Measurements from ENCODE around the gene CEP41. TPM values are rescaled to one million over a fixed set of nuclear protein-coding genes. Genes with fewer than 3 reads are reported as not detected.

Gene CEP41
- total RNA-seq, 1 experiment from 2014 or later: not detected

DNA sequence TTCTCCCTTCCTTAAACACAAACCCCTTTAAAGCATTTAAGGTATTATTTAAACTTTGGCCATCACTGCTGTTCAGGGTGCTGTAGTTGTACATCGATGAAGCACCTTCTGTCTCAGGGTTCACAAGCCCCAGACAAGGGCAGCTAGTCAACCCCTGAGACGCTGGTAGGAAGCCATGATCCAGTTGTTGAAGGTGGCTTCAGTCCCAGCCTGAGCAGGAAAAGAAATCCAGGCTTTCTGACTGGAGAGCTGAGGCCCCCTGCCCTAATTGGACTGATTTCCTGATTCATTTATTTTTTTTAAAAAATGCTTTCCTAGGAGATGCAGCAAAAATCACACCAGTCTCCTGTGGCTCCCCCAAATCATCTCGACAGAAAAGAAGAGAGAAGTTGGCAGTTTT lies 44.7 kb downstream of the CEP41 start:
- no peak for DNase-seq (ENCODE audit: low spot score)
- in situ Hi-C loops (cut with HindIII; ENCODE audit: low sequenced_read_pairs): no loop called here

DNA sequence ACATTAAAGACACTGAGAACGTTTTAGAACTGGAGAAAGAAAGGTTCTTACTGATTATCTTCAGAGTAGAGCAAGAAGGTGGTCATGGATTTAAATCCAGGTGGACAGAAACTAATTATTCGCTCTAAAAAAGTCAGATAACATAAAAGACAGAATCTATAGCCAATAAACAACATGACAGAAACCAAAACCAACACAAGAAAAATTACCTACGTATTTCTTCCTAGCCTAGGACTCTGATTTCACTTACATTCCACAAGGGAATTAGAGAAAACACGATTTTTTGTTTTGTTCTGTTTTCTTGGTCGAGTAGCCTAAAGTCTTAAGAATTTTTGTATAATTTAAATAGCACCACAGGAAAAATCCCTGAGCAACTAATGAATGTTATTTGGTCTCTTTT lies 45.4 kb downstream of the CEP41 start:
- in situ Hi-C loops (cut with HindIII; ENCODE audit: low sequenced_read_pairs): no loop called here
- DNase-seq (ENCODE audit: low spot score): no peak

DNA sequence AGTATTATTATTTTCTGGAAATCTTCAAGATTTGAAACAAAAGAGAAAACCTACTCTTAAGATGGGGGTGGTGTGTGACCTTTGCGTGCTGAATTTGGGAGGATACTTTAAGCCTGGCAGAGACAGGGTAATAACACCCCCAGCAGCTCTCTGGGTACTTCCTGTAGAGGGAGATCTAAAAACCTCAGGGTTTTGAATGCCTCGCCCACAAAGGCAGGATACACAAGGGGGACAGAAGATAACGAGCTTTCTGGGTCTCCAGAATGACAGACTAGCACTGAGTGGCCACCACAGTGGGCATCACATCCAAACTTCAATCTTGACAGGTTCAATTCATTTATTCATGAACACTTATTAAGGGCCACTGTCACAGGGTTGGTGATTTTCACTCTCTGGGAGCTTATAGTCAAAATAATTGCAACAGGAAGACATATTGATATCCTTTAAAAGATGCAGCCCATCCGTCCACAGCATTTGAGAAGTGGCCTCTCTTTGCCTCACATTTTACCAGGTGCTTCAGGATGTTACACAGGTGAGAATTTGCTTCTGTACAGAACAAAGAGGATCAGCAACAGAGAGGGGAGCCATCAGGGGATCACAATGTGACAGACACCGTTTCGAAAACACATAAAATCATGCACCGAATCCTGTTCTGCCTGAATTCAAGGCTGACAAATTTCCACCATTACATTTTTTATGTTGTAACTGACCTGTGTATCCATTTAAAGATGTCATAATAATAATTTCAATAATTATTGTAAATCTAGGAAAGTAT lies 46.2 kb downstream of the CEP41 start:
- DNase-seq (ENCODE audit: low spot score): no peak
- in situ Hi-C loops (cut with HindIII; ENCODE audit: low sequenced_read_pairs): no loop called here

DNA sequence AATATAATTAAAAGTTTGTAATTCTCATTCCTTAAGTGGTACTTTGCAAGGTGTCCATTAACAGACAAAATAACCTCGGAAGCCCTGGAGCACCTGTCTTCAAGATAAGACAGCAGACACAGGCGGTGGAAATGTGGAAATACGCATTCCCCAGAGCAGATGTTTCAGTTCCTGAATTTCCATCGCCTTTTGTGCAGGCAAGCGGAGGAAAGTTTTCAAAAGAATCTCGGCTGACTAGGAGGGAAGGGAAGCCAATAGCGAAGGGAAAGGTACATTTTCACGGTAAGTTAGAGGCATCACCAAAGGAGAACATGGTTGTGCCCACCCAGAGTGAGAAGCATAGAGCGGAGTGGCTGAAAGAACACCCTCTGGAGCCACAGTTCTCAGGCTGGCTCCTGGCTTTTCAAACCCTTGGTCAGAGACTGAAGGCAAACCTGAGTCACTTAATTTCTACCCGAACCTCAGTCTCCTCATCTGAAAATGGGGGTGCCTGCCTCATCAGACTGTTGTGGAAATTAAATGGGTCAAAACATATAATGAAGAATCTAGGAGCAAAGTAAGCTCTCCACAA lies 46.9 kb downstream of the CEP41 start:
- no peak for DNase-seq (ENCODE audit: low spot score)
- in situ Hi-C loops (cut with HindIII; ENCODE audit: low sequenced_read_pairs): no loop called here

DNA sequence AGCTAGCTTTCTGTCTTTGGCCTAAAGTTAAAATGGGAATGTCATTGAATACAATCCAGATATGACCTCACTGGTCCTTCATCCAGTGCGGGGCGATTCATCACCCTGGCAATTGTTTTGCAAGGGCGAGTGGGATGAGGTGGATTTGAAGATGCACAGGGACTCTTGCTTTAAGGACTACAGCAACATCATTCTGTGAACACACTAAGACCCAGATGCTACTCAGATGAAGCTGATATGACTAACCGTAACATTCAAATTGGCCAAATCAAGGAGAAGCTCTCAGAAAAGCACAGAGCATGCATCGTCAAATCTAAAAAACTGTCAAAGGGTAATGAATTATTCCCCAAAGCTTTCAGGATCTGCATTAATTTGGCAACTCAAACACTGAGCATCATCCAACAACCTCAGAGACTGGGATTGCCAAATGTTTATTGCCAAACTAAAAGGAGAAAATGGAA lies 47.7 kb downstream of the CEP41 start:
- in situ Hi-C loops (cut with HindIII; ENCODE audit: low sequenced_read_pairs): no loop called here
- DNase-seq (ENCODE audit: low spot score): no peak

DNA sequence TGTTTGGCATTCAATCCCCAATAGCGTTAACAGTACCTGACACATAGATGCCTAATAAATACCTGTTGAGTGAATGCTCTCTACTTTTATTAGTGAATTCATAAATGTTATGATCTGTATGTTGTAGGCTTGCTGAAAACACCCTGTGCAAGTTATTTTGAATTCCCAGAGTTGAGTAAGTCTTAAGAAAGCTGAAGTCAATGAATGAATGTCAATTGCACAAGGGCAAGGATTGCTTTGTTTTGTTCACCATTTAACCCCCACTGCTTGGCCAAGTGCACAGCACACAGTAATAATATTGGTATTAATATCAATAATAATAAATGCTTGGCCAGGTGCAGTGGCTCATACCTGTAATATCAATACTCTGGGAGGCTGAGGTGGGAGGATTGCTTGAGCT lies 50.3 kb downstream of the CEP41 start:
- DNase-seq (ENCODE audit: low spot score): no peak
- in situ Hi-C loops (cut with HindIII; ENCODE audit: low sequenced_read_pairs): no loop called here

DNA sequence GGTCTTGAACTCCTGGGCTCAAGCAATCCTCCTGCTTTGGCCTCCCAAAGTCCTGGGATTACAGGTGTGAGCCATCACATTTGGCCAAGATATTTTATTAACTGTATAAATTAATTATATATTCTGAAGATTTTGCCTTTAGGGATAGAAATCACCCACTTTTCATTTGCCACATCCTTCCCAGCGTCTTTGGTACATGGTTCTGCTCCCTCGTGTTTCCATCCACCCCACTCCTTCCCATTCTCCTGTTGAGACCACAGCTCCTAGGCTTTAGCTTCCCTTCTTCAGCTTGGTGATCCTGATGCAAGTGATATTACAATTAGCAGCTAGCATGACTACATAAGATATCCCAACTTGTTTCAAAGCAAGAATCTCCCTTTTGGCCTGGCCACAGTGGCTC lies 52.1 kb downstream of the CEP41 start:
- in situ Hi-C loops (cut with HindIII; ENCODE audit: low sequenced_read_pairs): no loop called here
- no peak for DNase-seq (ENCODE audit: low spot score)

DNA sequence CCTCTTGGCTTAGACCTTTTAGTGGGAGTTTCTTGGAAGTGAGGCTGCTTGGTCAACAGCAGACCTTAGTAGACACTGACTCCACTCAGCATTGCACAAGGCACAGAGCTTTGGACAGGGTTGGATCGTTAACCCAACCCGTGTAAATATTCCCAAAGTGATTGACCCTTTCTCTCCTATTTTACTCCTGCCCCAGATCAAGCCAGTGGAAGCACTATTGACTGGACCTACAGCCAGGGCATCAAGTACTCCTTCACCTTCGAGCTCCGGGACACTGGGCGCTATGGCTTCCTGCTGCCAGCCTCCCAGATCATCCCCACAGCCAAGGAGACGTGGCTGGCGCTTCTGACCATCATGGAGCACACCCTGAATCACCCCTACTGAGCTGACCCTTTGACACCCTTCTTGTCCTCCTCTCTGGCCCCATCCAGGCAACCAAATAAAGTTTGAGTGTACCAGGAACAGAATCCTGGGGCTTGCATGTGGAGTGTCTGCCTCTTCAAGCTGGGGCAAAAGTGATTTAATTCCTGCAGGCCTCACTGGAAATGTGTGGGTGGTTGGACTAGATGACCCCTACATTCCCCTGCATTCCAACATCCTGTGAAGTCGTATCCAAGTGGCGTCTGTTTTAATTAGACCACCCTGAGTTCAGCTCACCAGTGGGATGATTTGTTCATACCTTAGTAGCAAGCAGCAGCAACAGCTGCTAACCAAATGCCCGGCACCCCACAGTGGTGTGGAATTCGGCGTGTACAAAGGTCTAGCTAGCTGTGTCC lies 53.0 kb downstream of the CEP41 start:
- in situ Hi-C loops (cut with HindIII; ENCODE audit: low sequenced_read_pairs): no loop called here
- no peak for DNase-seq (ENCODE audit: low spot score)

DNA sequence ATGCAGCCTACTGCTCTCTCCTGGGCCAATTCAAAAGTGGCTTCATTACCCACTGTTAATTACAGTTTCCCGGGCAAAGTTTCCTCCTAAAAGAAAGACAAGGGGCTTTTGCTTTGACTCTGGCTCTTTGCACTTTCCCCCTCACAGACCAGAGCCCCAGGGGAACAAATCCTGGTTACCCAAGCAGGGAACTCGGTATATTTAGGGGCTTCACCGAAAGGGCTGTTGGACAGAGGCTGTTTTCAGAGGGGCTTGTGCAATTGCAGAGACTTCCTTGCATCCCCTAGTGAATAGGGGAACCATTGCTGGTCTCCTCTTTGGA lies 53.5 kb downstream of the CEP41 start:
- no peak for DNase-seq (ENCODE audit: low spot score)
- in situ Hi-C loops (cut with HindIII; ENCODE audit: low sequenced_read_pairs): no loop called here

DNA sequence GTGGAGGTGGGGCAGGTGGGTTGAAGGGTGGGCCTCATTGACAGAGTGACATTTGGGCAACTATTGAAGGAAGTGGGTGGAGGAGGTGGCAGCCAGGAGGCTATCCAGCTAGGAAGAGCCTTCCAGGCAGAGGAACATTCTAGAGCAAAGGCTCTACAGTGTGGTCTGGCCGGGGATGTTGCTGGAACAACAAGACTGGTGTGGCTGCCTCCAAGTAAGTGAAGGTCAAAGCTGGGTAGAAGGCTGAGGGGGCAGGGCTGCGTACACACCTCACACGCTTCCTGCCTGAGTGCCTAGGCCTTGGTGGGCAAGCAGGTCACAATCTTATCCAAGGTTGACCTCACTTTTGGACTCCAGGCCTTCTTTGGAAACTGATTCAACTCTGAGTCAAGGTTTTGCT lies 53.9 kb downstream of the CEP41 start:
- no peak for DNase-seq (ENCODE audit: low spot score)
- in situ Hi-C loops (cut with HindIII; ENCODE audit: low sequenced_read_pairs): no loop called here

DNA sequence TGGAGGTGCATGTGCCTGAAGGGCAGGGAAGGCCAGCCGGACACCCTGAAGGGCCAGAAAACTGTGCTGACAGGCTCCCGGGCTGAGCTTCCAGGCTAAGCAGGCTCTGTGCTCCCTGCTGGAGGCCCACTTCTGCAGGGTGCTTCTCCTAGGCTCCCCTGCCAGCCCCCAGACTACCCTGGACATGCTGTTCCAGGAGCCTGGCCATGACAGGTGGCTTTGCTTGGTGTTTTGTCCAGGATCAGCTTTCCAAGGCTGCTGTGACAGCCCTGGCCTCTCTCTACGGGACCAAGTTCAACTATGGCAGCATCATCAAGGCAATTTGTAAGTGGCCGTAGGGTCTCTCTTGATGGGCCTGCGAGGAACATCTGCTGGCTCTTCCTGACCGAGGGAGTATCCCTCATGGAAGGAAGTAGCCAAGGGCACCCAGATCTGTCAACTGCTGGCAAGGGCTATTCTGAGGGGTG lies 55.2 kb downstream of the CEP41 start:
- in situ Hi-C loops (cut with HindIII; ENCODE audit: low sequenced_read_pairs): no loop called here

DNA sequence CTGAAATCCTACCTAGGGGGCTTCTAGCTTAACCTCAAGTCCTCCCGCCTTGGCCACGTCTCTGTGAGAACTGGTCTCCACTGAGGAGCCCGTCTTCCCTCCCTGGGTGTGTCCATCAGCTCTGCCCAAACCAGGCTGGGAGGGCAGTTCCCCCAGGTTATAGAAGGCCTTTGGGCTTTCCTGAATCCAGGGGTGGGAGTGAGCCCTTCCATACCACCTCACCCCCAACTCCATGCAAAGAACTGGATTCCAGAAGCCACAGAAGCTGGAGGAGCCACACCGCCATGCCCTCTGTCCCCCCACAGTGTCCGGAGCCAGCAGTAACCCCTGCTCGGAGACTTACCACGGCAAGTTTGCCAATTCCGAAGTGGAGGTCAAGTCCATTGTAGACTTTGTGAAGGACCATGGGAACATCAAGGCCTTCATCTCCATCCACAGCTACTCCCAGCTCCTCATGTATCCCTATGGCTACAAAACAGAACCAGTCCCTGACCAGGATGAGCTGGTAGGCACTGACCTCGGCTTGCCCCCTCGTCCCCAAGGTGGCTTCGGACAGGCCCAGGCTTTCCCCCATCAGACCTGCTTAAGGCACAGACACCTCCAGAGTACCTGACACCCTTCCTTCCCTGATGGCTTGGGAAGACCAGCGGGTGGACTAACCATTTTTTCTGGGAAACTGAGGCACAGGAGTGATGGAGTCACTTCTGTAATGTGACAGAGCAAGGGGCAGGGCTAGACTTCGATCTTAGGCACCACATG lies 55.8 kb downstream of the CEP41 start:
- DNase-seq (ENCODE audit: low spot score): no peak
- in situ Hi-C loops (cut with HindIII; ENCODE audit: low sequenced_read_pairs): no loop called here

More for the DNA sequence above, 55.2 kb downstream of the CEP41 start:
- no peak for DNase-seq (ENCODE audit: low spot score)

DNA sequence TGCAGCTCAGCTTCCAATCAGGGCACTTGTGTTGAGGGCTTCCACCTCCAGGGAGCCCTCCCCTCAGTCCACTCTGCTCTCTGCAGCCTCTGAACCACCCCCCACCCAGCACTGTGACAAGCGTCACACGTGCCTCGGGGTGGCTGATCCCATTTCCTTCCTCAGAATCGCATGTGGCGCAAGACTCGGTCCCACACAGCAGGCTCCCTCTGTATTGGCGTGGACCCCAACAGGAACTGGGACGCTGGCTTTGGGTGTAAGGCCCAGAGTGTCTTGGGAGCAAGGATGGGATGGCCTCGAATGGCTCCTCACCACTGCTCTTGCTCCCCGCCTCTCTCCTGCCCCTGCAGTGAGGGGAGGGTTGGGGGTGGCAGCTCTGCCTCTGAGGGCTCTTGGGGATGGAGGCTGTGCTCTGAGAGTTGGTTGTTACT lies 56.4 kb downstream of the CEP41 start:
- in situ Hi-C loops (cut with HindIII; ENCODE audit: low sequenced_read_pairs): no loop called here
- no peak for DNase-seq (ENCODE audit: low spot score)

DNA sequence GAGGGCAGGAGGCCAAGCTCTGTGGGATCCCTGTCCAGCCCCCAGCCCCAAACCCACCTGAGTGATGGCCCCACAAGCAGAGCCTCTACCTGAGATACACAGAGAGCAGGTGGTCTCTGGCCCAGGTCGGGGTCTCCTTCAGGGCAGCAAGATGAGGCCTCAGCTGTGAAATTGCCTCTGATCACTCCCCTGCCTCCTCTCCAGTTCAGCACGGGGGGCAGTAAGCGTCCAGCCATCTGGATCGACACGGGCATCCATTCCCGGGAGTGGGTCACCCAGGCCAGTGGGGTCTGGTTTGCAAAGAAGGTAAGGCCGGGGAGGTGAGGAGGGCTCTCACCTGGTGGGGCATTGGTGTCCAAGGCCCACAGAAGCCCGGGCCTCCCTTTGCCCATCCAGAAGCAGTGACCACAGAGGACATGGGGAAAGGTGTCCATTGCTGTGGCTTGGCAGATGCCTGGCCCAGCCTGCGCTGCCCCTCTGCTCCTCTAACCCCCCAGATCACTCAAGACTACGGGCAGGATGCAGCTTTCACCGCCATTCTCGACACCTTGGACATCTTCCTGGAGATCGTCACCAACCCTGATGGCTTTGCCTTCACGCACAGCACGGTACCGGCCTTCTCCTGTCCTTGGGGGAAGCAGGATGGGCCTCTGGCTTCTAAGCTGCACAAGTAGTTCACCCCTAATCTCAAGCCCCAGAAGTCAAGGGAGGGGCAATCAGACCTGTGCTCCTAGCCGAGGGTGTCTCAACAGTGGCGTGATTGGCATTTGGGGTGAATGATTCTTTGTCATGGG lies 57.4 kb downstream of the CEP41 start:
- in situ Hi-C loops (cut with HindIII; ENCODE audit: low sequenced_read_pairs): no loop called here
- no peak for DNase-seq (ENCODE audit: low spot score)

DNA sequence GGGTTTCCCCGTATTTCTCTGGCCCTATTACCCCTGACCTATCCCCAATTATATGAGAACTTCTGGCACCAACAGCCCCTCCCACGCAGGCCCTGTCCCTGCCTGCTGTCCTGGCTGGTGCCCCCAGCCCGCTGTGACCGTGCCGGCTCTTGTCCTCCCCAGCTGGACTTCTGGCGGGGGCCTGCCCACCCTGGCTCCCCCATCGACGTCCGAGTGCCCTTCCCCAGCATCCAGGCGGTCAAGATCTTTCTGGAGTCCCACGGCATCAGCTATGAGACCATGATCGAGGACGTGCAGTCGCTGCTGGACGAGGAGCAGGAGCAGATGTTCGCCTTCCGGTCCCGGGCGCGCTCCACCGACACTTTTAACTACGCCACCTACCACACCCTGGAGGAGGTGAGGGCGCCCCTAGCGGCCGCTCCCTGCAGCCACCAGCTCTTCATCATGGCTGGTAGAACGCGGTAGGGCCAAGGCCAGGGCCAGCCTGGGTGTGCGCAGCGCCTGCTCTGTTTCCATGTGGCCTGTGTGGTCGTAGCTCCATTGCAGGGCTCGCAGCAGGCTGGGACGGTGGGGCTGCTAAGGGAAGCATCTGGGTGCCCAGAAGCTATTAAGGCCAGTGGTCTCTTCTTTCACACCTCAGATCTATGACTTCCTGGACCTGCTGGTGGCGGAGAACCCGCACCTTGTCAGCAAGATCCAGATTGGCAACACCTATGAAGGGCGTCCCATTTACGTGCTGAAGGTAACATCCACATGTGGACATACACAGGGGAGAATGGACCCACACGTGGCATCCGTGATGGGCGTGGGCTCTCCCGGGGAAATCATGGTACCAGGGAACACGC lies 59.1 kb downstream of the CEP41 start:
- no peak for DNase-seq (ENCODE audit: low spot score)

DNA sequence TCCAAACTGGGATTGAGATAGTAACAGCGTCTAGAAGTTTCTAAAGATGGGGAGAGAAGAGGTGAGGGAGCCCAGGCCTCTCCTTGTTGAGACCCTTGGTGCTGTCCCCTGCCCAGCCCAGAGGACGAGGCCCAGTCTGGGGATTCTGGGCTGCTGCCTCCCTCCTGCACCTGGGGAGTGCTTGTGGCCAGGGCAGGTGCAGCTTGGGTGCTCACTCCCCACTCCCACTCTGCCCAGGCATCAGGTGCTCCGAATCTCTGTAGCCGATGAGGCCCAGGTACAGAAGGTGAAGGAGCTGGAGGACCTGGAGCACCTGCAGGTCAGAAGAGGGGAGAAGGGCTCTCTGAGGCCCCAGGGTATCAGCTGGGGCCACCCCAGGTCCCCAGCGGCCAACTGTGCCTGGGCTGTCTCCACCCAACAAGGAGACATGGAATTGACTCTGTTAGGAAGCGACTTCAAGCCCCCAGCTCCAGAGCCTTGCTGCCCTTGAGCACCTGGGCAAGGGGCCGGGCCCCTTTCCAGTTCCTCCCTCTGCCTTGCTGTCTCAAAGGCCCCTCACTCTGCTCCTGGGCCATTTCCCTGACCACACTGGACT lies 59.9 kb downstream of the CEP41 start:
- DNase-seq (ENCODE audit: low spot score): no peak
- in situ Hi-C loops (cut with HindIII; ENCODE audit: low sequenced_read_pairs): no loop called here

More for the DNA sequence above, 59.1 kb downstream of the CEP41 start:
- in situ Hi-C loops (cut with HindIII; ENCODE audit: low sequenced_read_pairs): no loop called here

DNA sequence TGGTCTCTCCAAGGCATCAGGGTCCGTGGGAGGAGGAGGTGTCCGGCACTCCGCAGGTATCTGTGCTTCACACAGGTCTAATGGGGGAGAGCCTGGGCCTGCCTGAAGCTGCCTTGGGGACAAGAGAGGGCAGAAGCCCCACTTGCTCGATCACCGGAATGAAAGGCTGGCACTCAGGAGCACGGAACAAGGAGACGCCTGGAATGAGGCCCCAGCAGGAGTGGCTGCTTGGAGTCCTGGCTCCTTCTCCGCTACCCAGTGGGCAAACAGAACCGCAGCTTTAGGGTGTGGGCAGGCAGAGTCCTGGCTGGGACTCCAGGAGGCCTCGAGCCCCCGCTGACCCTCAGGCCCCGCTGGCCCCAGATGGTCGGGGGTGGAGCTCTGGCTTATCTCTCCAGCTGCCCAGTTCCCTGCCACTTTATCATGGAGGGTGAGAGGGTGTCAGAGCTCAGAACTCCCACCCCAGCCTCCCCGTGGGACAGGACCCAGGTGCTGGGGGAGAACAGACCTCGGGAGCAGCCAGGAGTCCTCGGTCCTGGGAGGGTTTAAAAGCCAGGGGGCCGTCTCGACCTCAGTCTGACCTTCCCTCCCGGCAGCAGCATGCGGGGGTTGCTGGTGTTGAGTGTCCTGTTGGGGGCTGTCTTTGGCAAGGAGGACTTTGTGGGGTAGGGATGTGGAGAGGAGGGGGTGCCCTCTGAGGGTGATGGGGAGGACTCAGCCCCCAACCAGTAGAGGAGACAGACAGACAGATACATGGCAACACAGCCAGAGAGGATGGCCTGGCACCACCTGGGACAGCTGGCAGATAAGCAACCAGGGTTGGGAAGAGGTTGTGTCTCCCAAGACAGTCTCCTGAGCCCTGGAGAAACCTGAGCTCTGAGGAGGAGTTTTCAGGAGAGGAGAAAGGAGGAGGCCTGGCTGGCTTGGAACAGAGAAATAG lies 60.6 kb downstream of the CEP41 start, which contains the start of gene CPA1:
TSS of gene CPA1 (plus strand) at position 574 of the 940 bp plus-strand sequence. CDS start at position 601, 27 bp downstream.
- in situ Hi-C loops (cut with HindIII; ENCODE audit: low sequenced_read_pairs): no loop called here
- no peak for DNase-seq (ENCODE audit: low spot score)
